ENCODE measurements around the gene RSPRY1. TPM values are rescaled to one million over a fixed set of nuclear protein-coding genes. Genes with fewer than 3 reads are reported as not detected.

The RSPRY1 gene
- total RNA-seq, 1 donor from 2014 or later: 37.6 TPM

- TF ChIP-seq POLR2AphosphoS5 (IDR thresholded peaks at IDR 0.05; ENCODE audit: insufficient read depth in 1 of 2, low read depth in 1 of 2) (no peak), POLR2A (IDR thresholded peaks at IDR 0.05) (no peak), CTCF (IDR thresholded peaks at IDR 0.05) (no peak)
- Histone ChIP-seq H3K27ac (peak overlapping the region; percentile 33), H3K4me1 (peaks cover 21% of the 10 kb centered on the region), H3K9me3 (no peaks in the 10 kb centered on the region), H3K4me3 (no peak overlapping the region), H3K27me3 (no peaks in the 10 kb centered on the region), H3K36me3 (peaks cover 0 to 75% of the 10 kb centered on the region in 2 donors)
- intact Hi-C loops (cut with DNase I): loop anchor here (5.0 kb wide), 1 partner anchor 75 kb away; the partner anchor contains the start of gene CPNE2
- no peak for DNase-seq (ENCODE audit: extremely low spot score in 2 of 2)
Observed at GRCh38 chr16:57167538-57167937, 18.6 kb upstream of the RSPRY1 start.

DNA sequence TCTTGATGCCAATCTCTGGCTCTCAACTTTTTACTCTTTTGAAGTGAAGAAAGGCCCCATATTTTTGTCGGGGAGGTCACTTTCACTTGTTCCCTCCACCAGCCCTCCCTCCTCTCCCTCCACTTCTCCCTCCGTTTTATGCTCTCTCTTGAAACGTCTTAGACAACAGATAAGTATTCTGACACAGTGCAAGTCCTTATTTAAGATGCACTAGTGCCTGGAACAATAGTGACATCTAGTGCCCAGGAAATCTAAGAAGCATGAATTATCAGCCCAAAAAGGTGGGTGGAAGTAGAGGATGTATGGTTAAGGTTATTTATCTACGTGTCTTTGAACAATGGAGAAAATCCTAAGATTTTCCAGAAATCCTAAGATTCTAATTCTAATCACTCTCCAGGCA is 18.2 kb upstream of the RSPRY1 start:
- peak in 2 of 3 experiments; percentile 45 to 51 for TF ChIP-seq CTCF (IDR thresholded peaks at IDR 0.05)
- TF ChIP-seq POLR2A (IDR thresholded peaks at IDR 0.05): no peak
- peak in 1 of 2 donors; percentile 62 for TF ChIP-seq POLR2AphosphoS5 (IDR thresholded peaks at IDR 0.05; ENCODE audit: insufficient read depth in 1 of 2, low read depth in 1 of 2)

GRCh38 chr16:57169327-57169726 is 16.8 kb upstream of the RSPRY1 start:
- TF ChIP-seq POLR2AphosphoS5 (IDR thresholded peaks at IDR 0.05; ENCODE audit: insufficient read depth in 1 of 2, low read depth in 1 of 2): no peak
- TF ChIP-seq POLR2A (IDR thresholded peaks at IDR 0.05): no peak
- TF ChIP-seq CTCF (IDR thresholded peaks at IDR 0.05): no peak
- Histone ChIP-seq H3K4me3 (no peak overlapping the region), H3K27ac (no peak overlapping the region), H3K4me1 (peaks cover 21% of the 10 kb centered on the region), H3K27me3 (no peaks in the 10 kb centered on the region), H3K36me3 (peaks cover 0 to 71% of the 10 kb centered on the region in 2 donors), H3K9me3 (no peaks in the 10 kb centered on the region)
- DNase-seq (ENCODE audit: extremely low spot score in 2 of 2): no peak
- intact Hi-C loops (cut with DNase I): loop anchor here (5.0 kb wide), 1 partner anchor 77 kb away; the partner anchor contains the start of gene CPNE2

More for the DNA sequence above, 18.2 kb upstream of the RSPRY1 start:
- intact Hi-C loops (cut with DNase I): loop anchor here (5.0 kb wide), 1 partner anchor 76 kb away; the partner anchor contains the start of gene CPNE2
- Histone ChIP-seq H3K4me3 (no peak overlapping the region), H3K36me3 (peaks cover 0 to 75% of the 10 kb centered on the region in 2 donors), H3K27ac (peak overlapping the region; percentile 33), H3K27me3 (no peaks in the 10 kb centered on the region), H3K4me1 (peaks cover 21% of the 10 kb centered on the region), H3K9me3 (no peaks in the 10 kb centered on the region)
- no peak for DNase-seq (ENCODE audit: extremely low spot score in 2 of 2)

DNA sequence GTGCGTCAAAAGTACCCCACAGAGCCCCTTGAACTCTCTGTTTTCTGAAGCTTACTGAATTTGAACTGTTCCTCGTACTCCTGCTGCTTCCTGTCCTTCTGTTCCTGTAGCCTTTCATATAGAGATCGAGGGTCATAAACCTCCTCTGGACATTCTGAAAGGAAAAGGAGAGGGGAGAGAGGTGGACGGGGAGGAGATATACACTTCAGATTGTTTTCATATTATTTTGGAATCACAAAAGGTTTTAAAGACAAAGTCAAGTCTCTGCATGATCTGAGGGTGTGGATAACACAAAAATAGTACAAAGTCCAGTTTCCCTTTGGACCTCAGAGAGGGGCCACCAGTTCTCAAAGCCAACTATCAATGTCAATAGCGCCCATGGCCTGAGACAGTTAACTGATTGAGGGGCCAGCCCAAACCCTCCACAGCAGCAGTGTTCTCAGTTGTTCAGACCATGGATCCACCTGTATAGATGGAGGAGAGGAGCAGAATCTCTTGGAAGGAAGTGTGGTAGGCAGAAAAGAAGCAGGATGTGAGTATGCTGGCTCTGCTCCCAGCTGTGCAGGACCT is 13.3 kb upstream of the RSPRY1 start:
- intact Hi-C loops (cut with DNase I): no loop called here
- Histone ChIP-seq H3K4me3 (no peak overlapping the region), H3K4me1 (peaks cover 1% of the 10 kb centered on the region), H3K36me3 (peaks cover 0 to 48% of the 10 kb centered on the region in 2 donors), H3K27ac (no peak overlapping the region), H3K27me3 (no peaks in the 10 kb centered on the region), H3K9me3 (no peaks in the 10 kb centered on the region)
- DNase-seq (ENCODE audit: extremely low spot score in 2 of 2): no peak
- no peak for TF ChIP-seq POLR2AphosphoS5 (IDR thresholded peaks at IDR 0.05; ENCODE audit: insufficient read depth in 1 of 2, low read depth in 1 of 2)
- no peak for TF ChIP-seq CTCF (IDR thresholded peaks at IDR 0.05)
- no peak for TF ChIP-seq POLR2A (IDR thresholded peaks at IDR 0.05)

DNA sequence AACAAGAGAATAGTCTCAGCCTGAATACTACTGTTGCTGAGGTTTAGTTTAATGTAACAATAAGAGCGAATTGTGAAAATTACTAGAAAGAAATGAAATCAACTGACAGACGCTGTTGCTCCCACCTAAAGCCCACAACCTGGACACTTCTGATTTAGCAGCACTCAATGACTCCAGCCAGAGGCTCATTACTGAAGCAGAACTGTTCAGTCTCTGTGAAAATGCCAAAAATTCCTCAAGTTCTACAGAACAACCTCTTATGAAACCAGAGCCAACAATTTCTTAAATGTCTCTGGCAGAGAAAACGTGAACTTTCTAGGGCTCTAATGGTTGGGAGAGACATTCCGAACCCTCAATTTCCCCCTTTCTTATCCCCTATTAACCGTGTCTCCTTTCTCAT is 10.2 kb upstream of the RSPRY1 start:
- no peak for DNase-seq (ENCODE audit: extremely low spot score in 2 of 2)
- Histone ChIP-seq H3K4me1 (no peaks in the 10 kb centered on the region), H3K9me3 (no peaks in the 10 kb centered on the region), H3K27me3 (no peaks in the 10 kb centered on the region), H3K36me3 (peaks cover 0 to 32% of the 10 kb centered on the region in 2 donors), H3K27ac (no peak overlapping the region), H3K4me3 (no peak overlapping the region)
- TF ChIP-seq POLR2A (IDR thresholded peaks at IDR 0.05): no peak
- TF ChIP-seq CTCF (IDR thresholded peaks at IDR 0.05): no peak
- TF ChIP-seq POLR2AphosphoS5 (IDR thresholded peaks at IDR 0.05; ENCODE audit: insufficient read depth in 1 of 2, low read depth in 1 of 2): no peak
- intact Hi-C loops (cut with DNase I): no loop called here
